GM12878 (cell line): ENCODE measurements around the gene GABPB2. TPM values are rescaled to one million over a fixed set of nuclear protein-coding genes. Genes with fewer than 3 reads are reported as not detected.

ENCODE experiments used
- ATAC-seq: fragments of 200-7000 bp; cut with Tn5 transposase; 3 replicates; pipeline ENCODE4 v1.9.1; 2020; ENCODE audit warnings: mild to moderate bottlenecking, moderate library complexity
- BruUV-seq: library from RNA; stranded (reverse); fragments of 400-500 nt; replicated peaks from 2 replicates; lab custom pipeline; 2021; lab: Mats Ljungman, UMichigan
- CTCF ChIA-PET: fragments of 300-600 bp; sonication (Branson Sonifier 250); formaldehyde crosslinking; extraction: SDS; loops from one replicate; lab custom pipeline; 2021; ENCODE audit warnings: inconsistent platforms; lab: Yijun Ruan, JAX
- POLR2A ChIA-PET: fragments of 350-600 bp; formaldehyde crosslinking; extraction: SDS; loops from one replicate; lab custom pipeline; 2021; ENCODE audit warnings: inconsistent platforms; lab: Charles Lee
- RAD21 ChIA-PET: fragments of 300-600 bp; sonication (Branson Sonifier 250); formaldehyde crosslinking; loops from one replicate; lab custom pipeline; 2023; ENCODE audit warnings: antibody characterized with exemption; ENCODE audit not compliant: unreplicated experiment; lab: Charles Lee
- SMC1A ChIA-PET: fragments of 300-600 bp; sonication (Branson Sonifier 250); formaldehyde crosslinking; loops from one replicate; lab custom pipeline; 2023; ENCODE audit not compliant: unreplicated experiment, uncharacterized antibody; lab: Charles Lee
- DNase-seq: peaks from one replicate; pipeline ENCODE4 v3.0.0-alpha.2; 2011; ENCODE audit warnings: low read depth, low spot score
- FAIRE-seq: peaks from 3 replicates; lab custom pipeline; 2011; peaks lifted over from hg19 to GRCh38; lab: Jason Lieb, UNC
- H2AFZ ChIP-seq: 2 replicates; pipeline ENCODE4 v1.6.0; 2011; ENCODE audit warnings: low read depth, low read length, control low read depth; ENCODE audit not compliant: control insufficient read depth
- H3K27ac ChIP-seq: 2 replicates; pipeline ENCODE4 v1.5.1; 2011; ENCODE audit warnings: control low read depth; ENCODE audit not compliant: control insufficient read depth, insufficient read depth
- H3K27me3 ChIP-seq, 2 experiments: replicated peaks in 1 of 2; 2 replicates each; pipeline versions ENCODE4 v1.6.0 to v1.6.1; 2011; ENCODE audit warnings: low read length in 1 of 2; ENCODE audit not compliant: control insufficient read depth in 2 of 2, insufficient read depth in 2 of 2
- H3K36me3 ChIP-seq, 2 experiments: 2 replicates each; pipeline ENCODE4 v1.5.1; 2011; ENCODE audit warnings: low read length in 1 of 2; ENCODE audit not compliant: control insufficient read depth in 2 of 2, insufficient read depth in 2 of 2
- H3K4me1 ChIP-seq: 2 replicates; pipeline ENCODE4 v1.6.1; 2011; ENCODE audit warnings: mild to moderate bottlenecking, low read length, moderate library complexity, mixed read lengths; ENCODE audit not compliant: control insufficient read depth, insufficient read depth
- H3K4me2 ChIP-seq: 2 replicates; pipeline ENCODE4 v1.6.0; 2011; ENCODE audit warnings: control low read depth; ENCODE audit not compliant: control insufficient read depth, insufficient read depth
- H3K4me3 ChIP-seq: fragments of 200-600 bp; sonication (generic); 2 replicates; pipeline ENCODE4 v1.5.1; 2016
- H3K79me2 ChIP-seq: 2 replicates; pipeline ENCODE4 v1.6.0; 2011; ENCODE audit warnings: low read length; ENCODE audit not compliant: control insufficient read depth, insufficient read depth
- H3K9ac ChIP-seq: 2 replicates; pipeline ENCODE4 v1.8.0; 2011; ENCODE audit warnings: low read length, control low read depth, mixed read lengths; ENCODE audit not compliant: control insufficient read depth, insufficient read depth
- H3K9me3 ChIP-seq: replicated peaks from 3 replicates; pipeline ENCODE4 v1.5.1; 2011; ENCODE audit warnings: mild to moderate bottlenecking, low read length; ENCODE audit not compliant: control insufficient read depth, insufficient read depth
- H4K20me1 ChIP-seq: 2 replicates; pipeline ENCODE4 v1.6.0; 2011; ENCODE audit not compliant: control insufficient read depth, insufficient read depth
- CBX3 ChIP-seq: fragments of 200-600 bp; sonication (generic); IDR thresholded peaks from 2 replicates; pipeline ENCODE4 v1.6.1; 2016; ENCODE audit warnings: low read depth, borderline replicate concordance
- ETV6 ChIP-seq, 2 experiments: fragments of 450-650 bp in 1 of 2; IDR thresholded peaks in 1 of 2; conservative IDR thresholded peaks in 1 of 2; 2 replicates each; pipeline ENCODE4 v1.6.1; 2014; ENCODE audit warnings: antibody characterized with exemption in 1 of 2, borderline replicate concordance in 1 of 2, low read depth in 1 of 2, mild to moderate bottlenecking in 1 of 2, moderate library complexity in 1 of 2
- HCFC1 ChIP-seq: fragments of 150-350 bp; IDR thresholded peaks from 2 replicates; pipeline ENCODE4 v1.6.1; 2014; ENCODE audit warnings: low read length
- HDGF ChIP-seq: fragments of 450-650 bp; IDR thresholded peaks from 2 replicates; pipeline ENCODE4 v1.6.1; 2016; ENCODE audit warnings: antibody characterized with exemption
- IKZF2 ChIP-seq, 2 experiments: fragments of 450-650 bp; IDR thresholded peaks; 2 replicates each; pipeline ENCODE4 v1.6.1; 2017; ENCODE audit warnings: mild to moderate bottlenecking in 2 of 2, moderate library complexity in 2 of 2
- JUND ChIP-seq: IDR thresholded peaks from 2 replicates; pipeline ENCODE4 v1.6.1; 2012; ENCODE audit warnings: low read depth, mild to moderate bottlenecking, low read length, improper control_type of control experiment, moderate library complexity
- MEF2B ChIP-seq: fragments of 450-650 bp; IDR thresholded peaks from 2 replicates; pipeline ENCODE4 v1.6.1; 2018; ENCODE audit warnings: mild to moderate bottlenecking, moderate library complexity; ENCODE audit not compliant: partially characterized antibody, poor library complexity, severe bottlenecking
- RAD51 ChIP-seq: fragments of 450-650 bp; IDR thresholded peaks from 2 replicates; pipeline ENCODE4 v1.6.1; 2016; ENCODE audit warnings: moderate library complexity, mild to moderate bottlenecking, inconsistent platforms
- SKIL ChIP-seq: fragments of 450-650 bp; IDR thresholded peaks from 2 replicates; pipeline ENCODE4 v1.6.1; 2017; ENCODE audit warnings: mild to moderate bottlenecking, low read depth, inconsistent platforms; ENCODE audit not compliant: poor library complexity, severe bottlenecking
- STAT3 ChIP-seq: IDR thresholded peaks from 2 replicates; pipeline ENCODE4 v1.6.1; 2011; ENCODE audit warnings: low read depth, low read length, improper control_type of control experiment
- WGBS: methylation state at CpG from one replicate; pipeline ENCODE4 v1.1.6; 2016; ENCODE audit warnings: low lambda C conversion rate; ENCODE audit not compliant: insufficient replicate concordance, insufficient coverage; ENCODE audit errors: missing lambda C conversion rate; 5-methylcytosine and 5-hydroxymethylcytosine counted together
- in situ Hi-C: fragments of 300-500 bp; cut with MboI; formaldehyde crosslinking; loops from 9 replicates; pipeline ENCODE4 v1.14.3; 2018; ENCODE audit warnings: mixed read lengths
- intact Hi-C: fragments of 100-400 bp; cut with micrococcal nuclease; formaldehyde crosslinking; loops from one replicate; pipeline ENCODE4 v1.14.2; 2022; ENCODE audit not compliant: unreplicated experiment
- polyA plus RNA-seq, 11 experiments: library from polyadenylated mRNA; depleted of rRNA in 4 of 11; unstranded in 6 of 11; stranded (reverse) in 5 of 11; fragments of >200 nt; fragmentation: Nextera tagmentation in 4 of 11; fragmentation: Illumina TruSeq in 1 of 11; extraction: Ambion mirVana in 4 of 11; extraction: Trizol in 1 of 11; gene quantifications; 1 replicate in 1 of 11; 2 replicates in 10 of 11; pipeline versions ENCODE4 v1.2.1 to v1.2.3, GENCODE V29; 2011 to 2016; ENCODE audit warnings: inconsistent platforms in 2 of 11, missing spikeins in 2 of 11, low read depth in 1 of 11
- total RNA-seq, 4 experiments: library from RNA; depleted of rRNA in 3 of 4; stranded (reverse); fragments of >200 nt in 3 of 4; fragmentation: Illumina TruSeq in 1 of 4; extraction: Trizol in 1 of 4; gene quantifications; 2 replicates each; pipeline versions ENCODE4 v1.2.1 to v1.2.3, GENCODE V29; 2013 to 2021
- TF ChIP-seq, protein P1 (sequence below): fragments of 450-650 bp; IDR thresholded peaks from 2 replicates; pipeline ENCODE4 v1.6.1; 2017; ENCODE audit warnings: low read depth, mild to moderate bottlenecking, moderate library complexity

GABPB2 gene
- total and polyA plus RNA-seq, 10 of the 15 experiments (the other 5 are each of a cell fraction or from before 2014, with no cell fraction given), result 2.3 to 10.5 (median 6.9) TPM

- no peak for ATAC-seq
- H3K4me3 ChIP-seq, result no peak overlapping the region
- no peak for FAIRE-seq
- no peak overlapping the region for H3K4me2 ChIP-seq
- H3K36me3 ChIP-seq, result no peaks in the 10 kb centered on the region
- H3K27ac ChIP-seq, result no peak overlapping the region
- TF ChIP-seq, protein P1, sequence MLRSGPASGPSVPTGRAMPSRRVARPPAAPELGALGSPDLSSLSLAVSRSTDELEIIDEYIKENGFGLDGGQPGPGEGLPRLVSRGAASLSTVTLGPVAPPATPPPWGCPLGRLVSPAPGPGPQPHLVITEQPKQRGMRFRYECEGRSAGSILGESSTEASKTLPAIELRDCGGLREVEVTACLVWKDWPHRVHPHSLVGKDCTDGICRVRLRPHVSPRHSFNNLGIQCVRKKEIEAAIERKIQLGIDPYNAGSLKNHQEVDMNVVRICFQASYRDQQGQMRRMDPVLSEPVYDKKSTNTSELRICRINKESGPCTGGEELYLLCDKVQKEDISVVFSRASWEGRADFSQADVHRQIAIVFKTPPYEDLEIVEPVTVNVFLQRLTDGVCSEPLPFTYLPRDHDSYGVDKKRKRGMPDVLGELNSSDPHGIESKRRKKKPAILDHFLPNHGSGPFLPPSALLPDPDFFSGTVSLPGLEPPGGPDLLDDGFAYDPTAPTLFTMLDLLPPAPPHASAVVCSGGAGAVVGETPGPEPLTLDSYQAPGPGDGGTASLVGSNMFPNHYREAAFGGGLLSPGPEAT, result no peak
- no peak for TF ChIP-seq ETV6 (conservative IDR thresholded peaks at IDR 0.05 in 1 of 2, IDR thresholded peaks at IDR 0.05 in 1 of 2; ENCODE audit: borderline replicate concordance in 1 of 2, low read depth in 1 of 2)
- no peak for TF ChIP-seq HCFC1
- TF ChIP-seq CBX3, result no peak
- TF ChIP-seq HDGF, result no peak
- TF ChIP-seq IKZF2 (IDR thresholded peaks at IDR 0.05), result no peak
- TF ChIP-seq MEF2B, result no peak
- TF ChIP-seq RAD51, result no peak
- TF ChIP-seq SKIL, result no peak
- TF ChIP-seq JUND, result no peak
- TF ChIP-seq STAT3, result no peak
- intact Hi-C loops (loop anchor here (2.0 kb wide), 1 partner anchor 153 kb away; no protein-coding TSS in a partner anchor), in situ Hi-C loops (loop anchor here (5.0 kb wide), 1 partner anchor 59 kb away; the partner anchor contains the start of gene TNFAIP8L2)
- no peak overlapping the region for H2AFZ ChIP-seq
- no peaks in the 10 kb centered on the region for H3K4me1 ChIP-seq
- ChIA-PET SMC1A (interaction anchor here (0.6 to 13.2 kb wide), 4 partner anchors 26 to 451 kb away, joined by 3 to 282 read pairs (median 6); partner anchors contain the start of genes PSMD4 and TNFAIP8L2), RAD21 (interaction anchor here (11.3 kb wide), 1 partner anchor 57 kb away, joined by 198 read pairs; the partner anchor contains the start of gene TNFAIP8L2), POLR2A (interaction anchor here (0.6 to 0.7 kb wide), 3 partner anchors 48 to 401 kb away, joined by 3 to 5 read pairs (median 3); no protein-coding TSS in a partner anchor), CTCF (interaction anchor here (1.1 to 10.4 kb wide), 3 partner anchors 10 to 57 kb away, joined by 3 to 353 read pairs (median 18); partner anchors contain the start of gene TNFAIP8L2)
- H3K79me2 ChIP-seq, result no peaks in the 10 kb centered on the region
- 91% methylated on average over 1 of the region's 1 CpG for WGBS
- H3K27me3 ChIP-seq, result no peaks in the 10 kb centered on the region
- no peaks in the 10 kb centered on the region for H4K20me1 ChIP-seq
- BruUV-seq, result no TSS peak
- H3K9ac ChIP-seq, result no peak overlapping the region
- DNase-seq, result no peak
- H3K9me3 ChIP-seq, result no peaks in the 10 kb centered on the region
Observed at GRCh38 chr1:151098126-151098525, 27.6 kb downstream of the GABPB2 start.
